ENCODE data around the gene UNC119.

UNC119 gene

GRCh38 chr17:28540231-28540630 lies 12.2 kb downstream of the UNC119 start:
- Histone ChIP-seq H2AFZ (ENCODE audit: low read length, unreplicated experiment) (no peak overlapping the region), H3K36me3 (ENCODE audit: insufficient read depth, low read length) (no peaks in the 10 kb centered on the region), H3K79me2 (ENCODE audit: control insufficient read depth, insufficient read depth, low read length, unreplicated experiment) (no peaks in the 10 kb centered on the region), H3K27ac (ENCODE audit: low read depth, low read length) (no peak overlapping the region), H3K4me3 (ENCODE audit: low read depth, low read length) (no peak overlapping the region), H3K27me3 (ENCODE audit: insufficient read depth, low read length) (no peaks in the 10 kb centered on the region), H3K4me1 (ENCODE audit: control insufficient read depth, insufficient read depth, low read length, unreplicated experiment) (no peaks in the 10 kb centered on the region)

GRCh38 chr17:28538296-28538895 lies 14.0 kb downstream of the UNC119 start:
- H2AFZ ChIP-seq (ENCODE audit: low read length, unreplicated experiment), result no peak overlapping the region
- no peak overlapping the region for H3K4me3 ChIP-seq (ENCODE audit: low read depth, low read length)
- H3K27ac ChIP-seq (ENCODE audit: low read depth, low read length), result no peak overlapping the region
- H3K36me3 ChIP-seq (ENCODE audit: insufficient read depth, low read length), result no peaks in the 10 kb centered on the region
- no peaks in the 10 kb centered on the region for H3K27me3 ChIP-seq (ENCODE audit: insufficient read depth, low read length)
- peaks cover under 1% of the 10 kb centered on the region for H3K4me1 ChIP-seq (ENCODE audit: control insufficient read depth, insufficient read depth, low read length, unreplicated experiment)
- no peaks in the 10 kb centered on the region for H3K79me2 ChIP-seq (ENCODE audit: control insufficient read depth, insufficient read depth, low read length, unreplicated experiment)

- Histone ChIP-seq H2AFZ (ENCODE audit: low read length, unreplicated experiment) (no peak overlapping the region), H3K4me1 (ENCODE audit: control insufficient read depth, insufficient read depth, low read length, unreplicated experiment) (peaks cover 10% of the 10 kb centered on the region), H3K27ac (ENCODE audit: low read depth, low read length) (no peak overlapping the region), H3K36me3 (ENCODE audit: insufficient read depth, low read length) (no peaks in the 10 kb centered on the region), H3K4me3 (ENCODE audit: low read depth, low read length) (no peak overlapping the region), H3K27me3 (ENCODE audit: insufficient read depth, low read length) (no peaks in the 10 kb centered on the region), H3K79me2 (ENCODE audit: control insufficient read depth, insufficient read depth, low read length, unreplicated experiment) (no peaks in the 10 kb centered on the region)
These were observed 15.2 kb downstream of the UNC119 start for GRCh38 chr17:28537219-28537610.

- Histone ChIP-seq H3K27ac (ENCODE audit: low read depth, low read length) (no peak overlapping the region), H3K36me3 (ENCODE audit: insufficient read depth, low read length) (no peaks in the 10 kb centered on the region), H3K79me2 (ENCODE audit: control insufficient read depth, insufficient read depth, low read length, unreplicated experiment) (no peaks in the 10 kb centered on the region), H2AFZ (ENCODE audit: low read length, unreplicated experiment) (no peak overlapping the region), H3K4me1 (ENCODE audit: control insufficient read depth, insufficient read depth, low read length, unreplicated experiment) (peaks cover 10% of the 10 kb centered on the region), H3K27me3 (ENCODE audit: insufficient read depth, low read length) (no peaks in the 10 kb centered on the region), H3K4me3 (ENCODE audit: low read depth, low read length) (no peak overlapping the region)
These were observed 15.7 kb downstream of the UNC119 start for GRCh38 chr17:28536532-28537218.

- no peaks in the 10 kb centered on the region for H3K27me3 ChIP-seq (ENCODE audit: insufficient read depth, low read length)
- no peaks in the 10 kb centered on the region for H3K36me3 ChIP-seq (ENCODE audit: insufficient read depth, low read length)
- H2AFZ ChIP-seq (ENCODE audit: low read length, unreplicated experiment), result no peak overlapping the region
- H3K27ac ChIP-seq (ENCODE audit: low read depth, low read length), result no peak overlapping the region
- no peak overlapping the region for H3K4me3 ChIP-seq (ENCODE audit: low read depth, low read length)
- H3K4me1 ChIP-seq (ENCODE audit: control insufficient read depth, insufficient read depth, low read length, unreplicated experiment), result peaks cover 10% of the 10 kb centered on the region
- H3K79me2 ChIP-seq (ENCODE audit: control insufficient read depth, insufficient read depth, low read length, unreplicated experiment), result no peaks in the 10 kb centered on the region
These were observed 17.6 kb downstream of the UNC119 start for GRCh38 chr17:28534740-28535375.

- Histone ChIP-seq H3K4me1 (ENCODE audit: control insufficient read depth, insufficient read depth, low read length, unreplicated experiment) (peaks cover 12% of the 10 kb centered on the region), H2AFZ (ENCODE audit: low read length, unreplicated experiment) (no peak overlapping the region), H3K27me3 (ENCODE audit: insufficient read depth, low read length) (no peaks in the 10 kb centered on the region), H3K4me3 (ENCODE audit: low read depth, low read length) (no peak overlapping the region), H3K27ac (ENCODE audit: low read depth, low read length) (no peak overlapping the region), H3K36me3 (ENCODE audit: insufficient read depth, low read length) (no peaks in the 10 kb centered on the region), H3K79me2 (ENCODE audit: control insufficient read depth, insufficient read depth, low read length, unreplicated experiment) (no peaks in the 10 kb centered on the region)
These were observed 19.2 kb downstream of the UNC119 start for GRCh38 chr17:28533091-28533807.

GRCh38 chr17:28532050-28532960 lies 20.1 kb downstream of the UNC119 start:
- peaks cover 20% of the 10 kb centered on the region for H3K4me1 ChIP-seq (ENCODE audit: control insufficient read depth, insufficient read depth, low read length, unreplicated experiment)
- no peaks in the 10 kb centered on the region for H3K36me3 ChIP-seq (ENCODE audit: insufficient read depth, low read length)
- H3K27ac ChIP-seq (ENCODE audit: low read depth, low read length), result no peak overlapping the region
- no peaks in the 10 kb centered on the region for H3K79me2 ChIP-seq (ENCODE audit: control insufficient read depth, insufficient read depth, low read length, unreplicated experiment)
- H3K4me3 ChIP-seq (ENCODE audit: low read depth, low read length), result no peak overlapping the region
- H2AFZ ChIP-seq (ENCODE audit: low read length, unreplicated experiment), result no peak overlapping the region
- H3K27me3 ChIP-seq (ENCODE audit: insufficient read depth, low read length), result no peaks in the 10 kb centered on the region

GRCh38 chr17:28530926-28531325 lies 21.5 kb downstream of the UNC119 start:
- Histone ChIP-seq H3K4me1 (ENCODE audit: control insufficient read depth, insufficient read depth, low read length, unreplicated experiment) (peaks cover 20% of the 10 kb centered on the region), H3K27ac (ENCODE audit: low read depth, low read length) (no peak overlapping the region), H3K36me3 (ENCODE audit: insufficient read depth, low read length) (no peaks in the 10 kb centered on the region), H3K79me2 (ENCODE audit: control insufficient read depth, insufficient read depth, low read length, unreplicated experiment) (no peaks in the 10 kb centered on the region), H2AFZ (ENCODE audit: low read length, unreplicated experiment) (no peak overlapping the region), H3K27me3 (ENCODE audit: insufficient read depth, low read length) (no peaks in the 10 kb centered on the region), H3K4me3 (ENCODE audit: low read depth, low read length) (no peak overlapping the region)

- H3K27me3 ChIP-seq (ENCODE audit: insufficient read depth, low read length), result no peaks in the 10 kb centered on the region
- no peaks in the 10 kb centered on the region for H3K36me3 ChIP-seq (ENCODE audit: insufficient read depth, low read length)
- H3K79me2 ChIP-seq (ENCODE audit: control insufficient read depth, insufficient read depth, low read length, unreplicated experiment), result no peaks in the 10 kb centered on the region
- peaks cover 25% of the 10 kb centered on the region for H3K4me1 ChIP-seq (ENCODE audit: control insufficient read depth, insufficient read depth, low read length, unreplicated experiment)
- H2AFZ ChIP-seq (ENCODE audit: low read length, unreplicated experiment), result no peak overlapping the region
- H3K27ac ChIP-seq (ENCODE audit: low read depth, low read length), result no peak overlapping the region
- H3K4me3 ChIP-seq (ENCODE audit: low read depth, low read length), result no peak overlapping the region
These were observed 22.2 kb downstream of the UNC119 start for GRCh38 chr17:28530250-28530649.

- Histone ChIP-seq H3K36me3 (ENCODE audit: insufficient read depth, low read length) (no peaks in the 10 kb centered on the region), H2AFZ (ENCODE audit: low read length, unreplicated experiment) (no peak overlapping the region), H3K4me1 (ENCODE audit: control insufficient read depth, insufficient read depth, low read length, unreplicated experiment) (peaks cover 31% of the 10 kb centered on the region), H3K79me2 (ENCODE audit: control insufficient read depth, insufficient read depth, low read length, unreplicated experiment) (no peaks in the 10 kb centered on the region), H3K27me3 (ENCODE audit: insufficient read depth, low read length) (no peaks in the 10 kb centered on the region), H3K27ac (ENCODE audit: low read depth, low read length) (no peak overlapping the region), H3K4me3 (ENCODE audit: low read depth, low read length) (no peak overlapping the region)
These were observed 23.4 kb downstream of the UNC119 start for GRCh38 chr17:28529013-28529400.

Measured in ACC112 (cell line).